ENCODE measurements around the gene NMT2.

The NMT2 gene

GRCh38 chr10:15088428-15089261, 79.8 kb downstream of the NMT2 start, which contains the start of gene ACBD7:
Gene ACBD7 (minus strand): TSS chr10:15088776. CDS start chr10:15088728, 48 bp downstream.
- peak; percentile 74 to 89 (median 80) for DNase-seq

- DNase-seq: peak in 1 of 4 experiments; percentile 17
These were observed 84.0 kb downstream of the NMT2 start for GRCh38 chr10:15084502-15084922.

GRCh38 chr10:15083674-15084501, 84.6 kb downstream of the NMT2 start:
- DNase-seq: no peak

GRCh38 chr10:15075421-15075820, 93.1 kb downstream of the NMT2 start:
- DNase-seq: no peak

GRCh38 chr10:15072358-15072757, 96.1 kb downstream of the NMT2 start:
- no peak for DNase-seq

GRCh38 chr10:15069230-15069629, 99.3 kb downstream of the NMT2 start:
- no peak for DNase-seq

GRCh38 chr10:15068802-15069201, 99.7 kb downstream of the NMT2 start:
- DNase-seq: no peak

GRCh38 chr10:15067154-15067553, 101.3 kb downstream of the NMT2 start:
- DNase-seq: no peak

GRCh38 chr10:15060638-15061037, 107.9 kb downstream of the NMT2 start:
- DNase-seq: no peak

GRCh38 chr10:15059914-15060313, 108.6 kb downstream of the NMT2 start:
- DNase-seq: no peak

- DNase-seq: no peak
These were observed 109.8 kb downstream of the NMT2 start for GRCh38 chr10:15058689-15059088.

Measured in suppressor macrophage (primary cell).